Tibial nerve (tissue), 4 donors: ENCODE measurements around the gene FMNL2. TPM values are rescaled to one million over a fixed set of nuclear protein-coding genes. Genes with fewer than 3 reads are reported as not detected.

Source experiments
- DNase-seq, 2 donors: peaks; one replicate each; pipeline ENCODE4 v3.0.0-alpha.2; 2019; ENCODE audit warnings: low spot score in 2 of 2
- H3K27ac ChIP-seq, 4 donors: fragments of 200-600 bp; sonication (generic) in 3 of 4; one replicate each; pipeline ENCODE4 v1.5.1; 2017 to 2019; ENCODE audit warnings: mild to moderate bottlenecking in 1 of 4
- H3K27me3 ChIP-seq, 2 donors: fragments of 200-600 bp; sonication (generic) in 1 of 2; one replicate each; pipeline versions ENCODE4 v1.5.1 to v1.6.0; 2017 to 2019
- H3K36me3 ChIP-seq, 3 donors: fragments of 200-600 bp; sonication (generic); one replicate each; pipeline ENCODE4 v1.5.1; 2018 to 2019
- H3K4me1 ChIP-seq, 4 donors: fragments of 200-600 bp; sonication (generic) in 3 of 4; one replicate each; pipeline ENCODE4 v1.5.1; 2017 to 2019
- H3K4me3 ChIP-seq, 4 donors: fragments of 200-600 bp; sonication (generic) in 3 of 4; one replicate each; pipeline ENCODE4 v1.5.1; 2017 to 2019; ENCODE audit warnings: mild to moderate bottlenecking in 1 of 4, moderate library complexity in 1 of 4
- H3K9me3 ChIP-seq, 4 donors: fragments of 200-600 bp; sonication (generic) in 3 of 4; one replicate each; pipeline ENCODE4 v1.5.1; 2017 to 2019
- EP300 ChIP-seq, 2 donors: sonication (generic); formaldehyde crosslinking; IDR thresholded peaks; one replicate each; pipeline ENCODE4 v1.6.1; 2017; ENCODE audit warnings: antibody characterized with exemption in 2 of 2, mild to moderate bottlenecking in 1 of 2
- POLR2A ChIP-seq, 2 donors: fragments of 450-650 bp; IDR thresholded peaks; one replicate each; pipeline ENCODE4 v1.6.1; 2017; ENCODE audit warnings: antibody characterized with exemption in 2 of 2, mild to moderate bottlenecking in 2 of 2, moderate library complexity in 2 of 2
- WGBS, 2 donors: methylation state at CpG; one replicate each; pipeline ENCODE4 v1.1.5; 2018; 5-methylcytosine and 5-hydroxymethylcytosine counted together
- total RNA-seq, 4 donors: library from RNA; depleted of rRNA; stranded (reverse); fragments of >200 nt; gene quantifications; one replicate each; pipeline ENCODE4 v1.1.0, GENCODE V29; 2016
- TF ChIP-seq, protein P1 (sequence below), 5 experiments: fragments of 200-600 bp in 3 of 5; fragments of 450-650 bp in 2 of 5; sonication (generic) in 3 of 5; IDR thresholded peaks; one replicate each; pipeline ENCODE4 v1.5.1; 2016 to 2019; ENCODE audit warnings: antibody characterized with exemption in 5 of 5, mild to moderate bottlenecking in 3 of 5, moderate library complexity in 2 of 5

FMNL2 gene
- total RNA-seq, 4 donors from 2014 or later, result 94.5 to 131 (median 98.1) TPM

DNA sequence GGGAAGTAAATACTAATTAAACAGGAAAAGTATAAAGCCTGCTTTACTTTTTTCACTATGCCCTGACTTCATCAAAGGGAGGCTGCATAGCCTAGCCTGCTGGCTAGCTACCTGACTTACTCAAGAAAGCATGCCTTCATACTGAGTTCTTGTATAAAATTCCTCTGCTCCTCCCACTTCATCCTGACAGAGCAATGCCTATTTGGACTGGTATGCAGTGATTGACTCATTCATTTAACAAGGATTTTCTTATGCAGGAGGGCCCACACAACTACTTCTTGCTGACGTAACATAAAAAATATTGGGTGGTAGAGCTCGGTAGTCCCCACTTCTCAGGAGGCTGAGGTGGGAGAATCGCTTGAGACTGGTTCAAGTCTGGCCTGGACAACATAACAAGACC is 311.8 kb downstream of the FMNL2 start:
- Histone ChIP-seq H3K4me1 (peaks cover 0 to 29% (median 5%) of the 10 kb centered on the region in 4 donors), H3K27ac (peak overlapping the region in 3 of 4 donors; percentile 54 to 77 (median 58)), H3K27me3 (no peaks in the 10 kb centered on the region), H3K9me3 (no peaks in the 10 kb centered on the region), H3K36me3 (peaks cover 0 to 60% (median 0%) of the 10 kb centered on the region in 3 donors), H3K4me3 (no peak overlapping the region)
- no peak for DNase-seq
- TF ChIP-seq, protein P1, sequence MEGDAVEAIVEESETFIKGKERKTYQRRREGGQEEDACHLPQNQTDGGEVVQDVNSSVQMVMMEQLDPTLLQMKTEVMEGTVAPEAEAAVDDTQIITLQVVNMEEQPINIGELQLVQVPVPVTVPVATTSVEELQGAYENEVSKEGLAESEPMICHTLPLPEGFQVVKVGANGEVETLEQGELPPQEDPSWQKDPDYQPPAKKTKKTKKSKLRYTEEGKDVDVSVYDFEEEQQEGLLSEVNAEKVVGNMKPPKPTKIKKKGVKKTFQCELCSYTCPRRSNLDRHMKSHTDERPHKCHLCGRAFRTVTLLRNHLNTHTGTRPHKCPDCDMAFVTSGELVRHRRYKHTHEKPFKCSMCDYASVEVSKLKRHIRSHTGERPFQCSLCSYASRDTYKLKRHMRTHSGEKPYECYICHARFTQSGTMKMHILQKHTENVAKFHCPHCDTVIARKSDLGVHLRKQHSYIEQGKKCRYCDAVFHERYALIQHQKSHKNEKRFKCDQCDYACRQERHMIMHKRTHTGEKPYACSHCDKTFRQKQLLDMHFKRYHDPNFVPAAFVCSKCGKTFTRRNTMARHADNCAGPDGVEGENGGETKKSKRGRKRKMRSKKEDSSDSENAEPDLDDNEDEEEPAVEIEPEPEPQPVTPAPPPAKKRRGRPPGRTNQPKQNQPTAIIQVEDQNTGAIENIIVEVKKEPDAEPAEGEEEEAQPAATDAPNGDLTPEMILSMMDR (IDR thresholded peaks at IDR 0.05), result no peak
- TF ChIP-seq POLR2A (IDR thresholded peaks at IDR 0.05) (no peak), EP300 (IDR thresholded peaks at IDR 0.05) (no peak)
- 41 to 55% methylated on average over 3 of the region's 3 CpGs for WGBS, 2 donors

DNA sequence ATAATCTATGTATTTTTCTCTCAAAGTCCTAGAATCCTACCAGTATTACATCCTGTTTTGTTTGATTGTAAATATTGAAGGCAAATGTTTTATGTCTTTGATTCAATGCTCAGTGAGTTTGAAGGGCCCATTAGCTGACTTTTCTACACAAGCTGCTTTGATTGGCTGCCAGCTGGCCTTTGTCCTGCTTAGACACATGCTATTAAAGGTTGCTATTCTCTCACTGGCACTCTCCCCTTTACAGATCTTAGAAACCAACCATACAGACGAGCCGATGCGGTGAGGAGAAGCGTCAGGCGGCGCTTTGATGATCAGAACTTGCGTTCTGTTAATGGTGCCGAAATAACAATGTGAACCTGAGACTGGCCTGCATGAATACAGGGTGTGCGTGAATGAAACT is 312.6 kb downstream of the FMNL2 start:
- Histone ChIP-seq H3K27ac (peak overlapping the region in 3 of 4 donors; percentile 21 to 77 (median 58)), H3K36me3 (peaks cover 0 to 52% (median 0%) of the 10 kb centered on the region in 3 donors)
- peak; percentile 23 to 29 for DNase-seq

DNA sequence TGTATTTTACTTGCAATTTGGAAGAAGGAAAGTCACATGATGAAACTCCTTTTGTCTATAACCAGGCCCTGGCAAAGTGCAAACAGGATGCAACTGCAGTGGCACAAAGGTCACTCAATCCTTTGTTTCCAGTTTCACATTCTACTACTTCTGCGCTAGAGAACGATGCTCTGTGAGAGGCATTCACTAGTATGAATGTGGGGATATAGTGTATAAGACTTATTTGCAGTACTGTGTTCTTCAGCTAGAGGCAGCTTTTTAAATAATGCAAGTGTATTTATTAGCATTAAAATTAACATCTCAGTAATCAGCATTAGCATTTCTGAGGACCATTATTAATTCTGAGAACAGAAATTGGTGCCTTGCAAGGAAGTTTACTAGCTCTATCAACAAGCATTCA is 313.4 kb downstream of the FMNL2 start:
- H3K4me3 ChIP-seq, result no peak overlapping the region
- peaks cover 0 to 29% (median 5%) of the 10 kb centered on the region in 4 donors for H3K4me1 ChIP-seq
- no peaks in the 10 kb centered on the region for H3K27me3 ChIP-seq
- peak overlapping the region in 2 of 4 donors; percentile 21 to 77 for H3K27ac ChIP-seq
- no peak for DNase-seq
- no peak for TF ChIP-seq POLR2A (IDR thresholded peaks at IDR 0.05)
- no peak for TF ChIP-seq EP300 (IDR thresholded peaks at IDR 0.05)
- TF ChIP-seq, protein P1 (IDR thresholded peaks at IDR 0.05), result peak in 1 of 5 experiments; percentile 11
- H3K36me3 ChIP-seq, result peaks cover 0 to 44% (median 0%) of the 10 kb centered on the region in 3 donors
- no peaks in the 10 kb centered on the region for H3K9me3 ChIP-seq
- 6 to 9% methylated on average over 2 of the region's 2 CpGs for WGBS, 2 donors

More for the DNA sequence above, 312.6 kb downstream of the FMNL2 start:
- TF ChIP-seq POLR2A (IDR thresholded peaks at IDR 0.05) (no peak), EP300 (IDR thresholded peaks at IDR 0.05) (no peak)
- TF ChIP-seq, protein P1 (IDR thresholded peaks at IDR 0.05), result no peak
- Histone ChIP-seq H3K9me3 (no peaks in the 10 kb centered on the region), H3K27me3 (no peaks in the 10 kb centered on the region), H3K4me3 (no peak overlapping the region), H3K4me1 (peaks cover 0 to 29% (median 5%) of the 10 kb centered on the region in 4 donors)
- 34 to 44% methylated on average over 9 of the region's 9 CpGs for WGBS, 2 donors

DNA sequence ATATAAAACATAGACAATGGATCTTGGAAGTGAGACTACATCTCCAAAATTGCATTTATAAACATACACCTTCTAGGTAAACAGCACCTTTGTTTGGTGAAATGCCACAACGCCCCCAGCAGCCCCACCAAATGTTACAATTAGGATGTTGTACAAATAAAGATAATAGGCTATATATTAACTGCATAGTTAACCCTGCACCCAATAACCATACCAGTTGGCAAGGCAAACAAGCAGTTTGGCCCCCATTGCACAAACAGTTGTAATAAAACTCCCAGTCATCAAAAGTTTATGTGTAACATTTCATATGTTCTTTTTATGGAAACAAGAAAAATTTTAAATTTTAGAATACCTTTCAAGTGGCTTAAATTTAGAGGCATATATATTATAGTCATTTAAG is 315.0 kb downstream of the FMNL2 start:
- 66 to 74% methylated on average over 1 of the region's 1 CpG for WGBS, 2 donors

DNA sequence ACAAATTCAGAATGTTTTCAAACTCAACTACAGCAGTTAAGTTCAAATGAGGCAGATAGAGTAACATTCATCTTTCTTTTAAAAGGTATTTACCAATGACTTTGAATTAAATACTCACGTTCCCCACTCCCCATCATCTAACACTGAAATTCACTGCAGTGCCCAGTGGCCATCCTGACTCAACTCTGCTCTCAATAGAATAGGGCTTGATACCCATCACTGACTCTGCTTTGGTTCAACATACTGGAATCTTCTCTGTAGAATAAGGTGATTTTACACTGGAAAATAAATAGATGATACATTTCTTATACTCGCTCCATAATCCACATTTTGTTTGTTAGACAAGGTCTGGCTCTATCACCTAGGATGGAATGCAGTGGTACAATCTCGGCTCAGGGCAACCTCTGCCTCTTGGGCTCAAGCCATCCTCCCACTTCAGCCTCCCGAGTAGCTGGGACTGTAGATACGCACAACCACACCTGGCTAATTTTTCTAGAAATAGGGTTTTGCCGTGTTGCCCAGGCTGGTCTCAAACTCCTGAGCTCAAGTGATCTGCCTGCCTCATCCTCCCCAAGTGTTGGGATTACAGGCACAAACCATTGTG is 315.9 kb downstream of the FMNL2 start:
- Histone ChIP-seq H3K27me3 (no peaks in the 10 kb centered on the region), H3K4me1 (peaks cover 0 to 25% (median 5%) of the 10 kb centered on the region in 4 donors), H3K27ac (peak overlapping the region in 1 of 4 donors; percentile 30), H3K9me3 (no peaks in the 10 kb centered on the region), H3K4me3 (no peak overlapping the region), H3K36me3 (peaks cover 0 to 35% (median 0%) of the 10 kb centered on the region in 3 donors)
- TF ChIP-seq EP300 (IDR thresholded peaks at IDR 0.05), result no peak
- TF ChIP-seq, protein P1 (IDR thresholded peaks at IDR 0.05), result no peak
- no peak for TF ChIP-seq POLR2A (IDR thresholded peaks at IDR 0.05)
- no peak for DNase-seq
- WGBS, 2 donors, result 88 to 93% methylated on average over 6 of the region's 6 CpGs

More for the DNA sequence above, 315.0 kb downstream of the FMNL2 start:
- H3K4me1 ChIP-seq, result peaks cover 0 to 29% (median 5%) of the 10 kb centered on the region in 4 donors
- H3K9me3 ChIP-seq, result no peaks in the 10 kb centered on the region
- no peak for TF ChIP-seq EP300 (IDR thresholded peaks at IDR 0.05)
- TF ChIP-seq POLR2A (IDR thresholded peaks at IDR 0.05), result no peak
- TF ChIP-seq, protein P1 (IDR thresholded peaks at IDR 0.05), result no peak
- no peak for DNase-seq
- H3K27ac ChIP-seq, result no peak overlapping the region
- no peaks in the 10 kb centered on the region for H3K27me3 ChIP-seq
- H3K4me3 ChIP-seq, result no peak overlapping the region
- H3K36me3 ChIP-seq, result peaks cover 0 to 35% (median 0%) of the 10 kb centered on the region in 3 donors
